ENCODE measurements around the gene RAB31.

DNA sequence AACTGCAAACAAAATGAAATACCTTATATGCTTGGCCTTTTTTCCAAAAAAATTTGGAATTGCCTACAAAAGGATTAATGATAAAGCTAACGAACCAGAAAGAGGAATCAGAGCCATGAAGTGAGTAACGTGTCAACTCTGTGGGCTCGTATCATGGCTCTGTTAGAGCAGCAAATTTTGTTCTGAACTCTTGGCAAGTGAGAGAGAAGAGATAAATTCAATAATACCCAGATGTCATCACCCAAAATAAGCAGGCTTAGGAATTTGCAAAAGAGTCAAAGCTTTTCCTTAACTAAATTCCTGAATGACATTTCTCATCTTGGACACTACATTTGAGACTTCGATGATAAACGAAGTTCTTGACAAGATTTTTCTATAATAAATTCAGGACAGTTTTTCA lies 182.1 kb downstream of the RAB31 start:
- TF ChIP-seq, protein P1, sequence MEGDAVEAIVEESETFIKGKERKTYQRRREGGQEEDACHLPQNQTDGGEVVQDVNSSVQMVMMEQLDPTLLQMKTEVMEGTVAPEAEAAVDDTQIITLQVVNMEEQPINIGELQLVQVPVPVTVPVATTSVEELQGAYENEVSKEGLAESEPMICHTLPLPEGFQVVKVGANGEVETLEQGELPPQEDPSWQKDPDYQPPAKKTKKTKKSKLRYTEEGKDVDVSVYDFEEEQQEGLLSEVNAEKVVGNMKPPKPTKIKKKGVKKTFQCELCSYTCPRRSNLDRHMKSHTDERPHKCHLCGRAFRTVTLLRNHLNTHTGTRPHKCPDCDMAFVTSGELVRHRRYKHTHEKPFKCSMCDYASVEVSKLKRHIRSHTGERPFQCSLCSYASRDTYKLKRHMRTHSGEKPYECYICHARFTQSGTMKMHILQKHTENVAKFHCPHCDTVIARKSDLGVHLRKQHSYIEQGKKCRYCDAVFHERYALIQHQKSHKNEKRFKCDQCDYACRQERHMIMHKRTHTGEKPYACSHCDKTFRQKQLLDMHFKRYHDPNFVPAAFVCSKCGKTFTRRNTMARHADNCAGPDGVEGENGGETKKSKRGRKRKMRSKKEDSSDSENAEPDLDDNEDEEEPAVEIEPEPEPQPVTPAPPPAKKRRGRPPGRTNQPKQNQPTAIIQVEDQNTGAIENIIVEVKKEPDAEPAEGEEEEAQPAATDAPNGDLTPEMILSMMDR (optimal IDR thresholded peaks at IDR 0.05 in 1 of 3, IDR thresholded peaks at IDR 0.05 in 1 of 3, conservative IDR thresholded peaks at IDR 0.05 in 1 of 3; ENCODE audit: extremely low read depth in 1 of 3, insufficient read depth in 2 of 3, low read length in 3 of 3), result no peak
- no peak for TF ChIP-seq EZH2 (IDR thresholded peaks at IDR 0.05; ENCODE audit: low read length)

Measured in keratinocyte (primary cell).